Mucosa of gallbladder (tissue), 1 donor: ENCODE data around the gene MEAK7. TPM values are rescaled to one million over a fixed set of nuclear protein-coding genes. Genes with fewer than 3 reads are reported as not detected.

Source experiments
- DNase-seq: peaks from one replicate; pipeline ENCODE4 v3.0.0-alpha.2; 2020; ENCODE audit warnings: low spot score
- total RNA-seq: library from RNA; stranded (reverse); gene quantifications from one replicate; pipeline ENCODE4 v1.2.1, GENCODE V29; 2021
- donor health status: DM: no; HTN: no; CAD: no.

The MEAK7 gene
- total RNA-seq, 1 donor from 2014 or later: 22.5 TPM

DNA sequence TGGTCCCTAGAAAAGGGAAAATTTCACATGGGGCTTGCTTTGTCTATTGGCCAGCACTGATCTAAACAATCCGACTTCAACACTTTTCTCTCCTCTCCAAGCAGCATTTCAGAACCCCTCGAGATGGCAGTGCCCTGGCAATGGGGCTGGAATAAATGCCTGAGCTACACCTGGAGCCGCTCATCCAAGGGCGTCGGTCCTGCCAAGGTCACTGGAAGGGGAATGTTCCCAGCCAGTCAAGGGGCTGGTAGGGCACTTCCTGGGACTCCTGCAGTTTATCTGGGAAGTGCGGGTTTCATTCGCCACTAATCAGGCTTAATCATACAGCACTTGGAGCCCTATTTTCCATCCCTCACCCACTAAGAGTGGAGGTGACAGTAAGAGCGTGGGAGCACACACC, 17.1 kb downstream of the MEAK7 start:
- DNase-seq: no peak

- no peak for DNase-seq
Measured at GRCh38 chr16:84486551-84487235, 17.8 kb downstream of the MEAK7 start.

GRCh38 chr16:84486126-84486525, 18.3 kb downstream of the MEAK7 start:
- no peak for DNase-seq

- DNase-seq: no peak
Measured at GRCh38 chr16:84485255-84486010, 19.0 kb downstream of the MEAK7 start.

- DNase-seq: peak; percentile 62
Measured at GRCh38 chr16:84484579-84485254, 19.7 kb downstream of the MEAK7 start.

DNA sequence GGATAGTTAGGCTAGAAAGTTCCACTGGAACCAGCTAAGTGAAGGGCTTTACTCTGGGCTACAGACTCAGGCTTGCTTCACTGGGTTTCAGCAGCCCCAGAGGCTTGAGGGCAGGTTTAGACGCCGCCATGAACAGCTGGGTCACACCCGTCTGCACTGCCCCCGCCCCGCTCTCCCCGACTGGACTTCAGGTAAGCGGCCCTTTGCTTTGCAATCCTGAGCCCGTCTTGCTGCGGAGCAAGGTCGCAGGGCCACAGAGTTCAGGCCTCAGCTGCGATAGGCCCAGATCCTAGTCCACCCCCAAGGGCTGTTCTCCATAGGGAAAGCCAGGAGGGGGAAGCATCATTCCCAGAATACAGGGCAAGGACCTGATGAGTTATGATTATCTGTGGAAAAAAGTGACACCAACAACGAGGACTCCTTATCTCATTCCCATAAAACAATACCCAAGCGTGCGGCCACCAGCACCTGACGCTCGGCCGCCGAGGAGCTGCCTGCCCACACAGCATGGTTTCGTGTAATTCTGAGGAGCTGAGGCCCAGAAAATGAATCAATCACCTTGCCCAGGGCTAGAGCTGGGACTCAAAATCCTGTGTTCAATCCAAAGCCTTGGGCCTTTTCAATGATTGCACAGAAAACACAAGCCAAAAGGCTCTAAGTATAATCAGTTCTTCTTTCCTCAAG, 20.4 kb downstream of the MEAK7 start:
- no peak for DNase-seq

GRCh38 chr16:84482951-84483881, 21.2 kb downstream of the MEAK7 start:
- no peak for DNase-seq

- DNase-seq: no peak
Measured at GRCh38 chr16:84482001-84482891, 22.2 kb downstream of the MEAK7 start.

- DNase-seq: no peak
Measured at GRCh38 chr16:84481051-84481735, 23.3 kb downstream of the MEAK7 start.

- no peak for DNase-seq
Measured at GRCh38 chr16:84479716-84480450, 24.6 kb downstream of the MEAK7 start.

DNA sequence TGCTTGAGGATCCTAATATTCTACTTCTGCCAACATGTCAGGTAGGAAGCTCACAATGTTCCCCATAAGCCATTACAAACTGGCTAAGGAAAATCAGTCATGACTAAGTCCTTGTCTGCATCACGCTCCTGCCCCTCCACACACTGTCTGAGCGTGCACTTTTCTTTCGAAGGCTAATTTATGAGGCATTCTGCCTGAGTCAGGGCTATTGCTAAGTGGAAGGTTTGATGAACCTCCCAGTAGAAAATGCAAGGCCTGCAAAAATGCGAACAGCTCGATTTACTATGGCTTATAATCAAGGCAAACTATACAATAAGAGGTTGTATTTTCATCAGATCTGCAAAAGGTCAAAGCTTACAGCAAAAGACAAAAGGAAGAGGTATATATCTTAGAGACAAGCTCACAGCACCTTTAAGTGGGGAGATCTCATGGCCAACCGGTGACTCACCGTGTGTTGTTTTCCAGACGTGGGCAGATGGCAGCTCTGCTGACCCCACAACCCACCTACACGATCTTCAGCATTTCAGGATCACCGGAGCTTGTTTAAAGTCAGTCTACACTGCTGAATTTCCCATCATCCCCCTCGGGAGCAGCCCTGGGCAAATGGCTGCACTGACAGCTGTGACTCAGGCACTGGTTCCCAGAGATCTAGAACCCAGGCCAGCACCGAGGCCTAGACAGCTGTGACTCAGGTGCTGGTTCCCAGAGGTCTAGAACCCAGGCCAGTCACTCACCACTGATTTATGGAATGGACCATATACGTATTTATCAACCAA, 26.1 kb downstream of the MEAK7 start:
- DNase-seq: no peak

- DNase-seq: no peak
Measured at GRCh38 chr16:84477661-84478060, 26.8 kb downstream of the MEAK7 start.

DNA sequence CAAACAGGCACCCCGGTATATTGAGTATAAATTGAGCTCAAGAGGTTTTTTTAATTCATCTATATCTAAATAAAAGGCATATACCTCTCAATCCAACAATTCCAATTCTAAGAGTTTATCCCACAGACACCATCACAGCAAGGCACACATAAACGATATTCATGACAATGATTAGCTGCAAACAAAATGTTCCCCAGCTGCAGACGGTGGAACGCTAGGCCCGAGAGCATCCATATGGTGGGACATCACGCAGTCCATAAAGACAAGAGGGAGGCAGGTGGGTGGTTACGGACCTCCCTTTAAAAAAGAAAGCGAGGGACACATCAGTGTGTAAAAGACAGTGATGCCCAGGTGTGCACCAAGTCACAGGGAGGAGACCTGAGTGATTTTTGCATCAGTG, 28.1 kb downstream of the MEAK7 start:
- DNase-seq: no peak

DNA sequence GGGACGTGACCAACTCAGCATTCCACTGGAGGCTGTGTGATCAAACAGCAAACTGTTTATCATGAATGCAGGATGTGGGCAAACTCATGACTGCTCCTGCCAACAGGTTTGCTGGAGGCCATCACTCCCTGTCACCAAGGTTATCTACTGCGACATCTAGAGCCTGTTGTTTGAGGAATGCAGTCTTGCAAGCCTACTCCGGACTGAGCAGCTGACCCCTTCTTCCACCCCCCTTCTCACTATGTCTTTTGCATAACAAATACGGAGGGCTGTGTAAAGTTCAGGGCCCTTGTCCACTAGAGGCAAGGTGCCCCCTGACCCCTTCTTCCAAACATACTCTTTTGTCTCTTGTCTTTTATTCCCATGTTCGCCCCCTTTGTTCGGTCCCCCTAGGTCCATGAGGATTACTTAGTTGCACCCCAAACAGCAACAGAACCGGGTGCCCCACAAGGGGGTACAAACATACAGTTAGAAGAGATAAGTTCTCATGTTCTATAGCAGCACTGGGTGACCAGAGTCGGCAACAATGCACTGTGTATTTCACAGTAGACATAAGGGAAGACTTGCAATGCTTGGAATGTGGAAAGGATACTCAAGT, 28.7 kb downstream of the MEAK7 start:
- no peak for DNase-seq

DNA sequence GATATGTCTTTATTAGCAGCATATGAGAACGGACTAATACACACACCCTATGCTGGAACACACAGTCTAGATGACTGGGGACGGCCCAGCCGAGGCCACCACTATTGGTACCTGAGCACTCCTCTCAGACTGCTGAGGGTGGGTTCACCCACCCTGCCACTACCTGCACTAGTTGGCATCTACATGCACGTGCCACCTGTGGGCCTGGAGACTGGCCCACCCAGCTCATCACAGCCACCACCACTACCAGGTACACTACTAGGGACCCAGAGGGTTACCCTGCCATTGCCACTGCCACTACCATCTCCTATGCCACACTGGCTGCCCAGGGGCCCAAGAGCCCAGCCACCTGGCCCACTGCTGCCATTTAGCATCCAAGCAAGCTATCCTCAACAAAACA, 32.5 kb downstream of the MEAK7 start:
- DNase-seq: no peak

GRCh38 chr16:84471316-84471715, 33.1 kb downstream of the MEAK7 start:
- no peak for DNase-seq

DNA sequence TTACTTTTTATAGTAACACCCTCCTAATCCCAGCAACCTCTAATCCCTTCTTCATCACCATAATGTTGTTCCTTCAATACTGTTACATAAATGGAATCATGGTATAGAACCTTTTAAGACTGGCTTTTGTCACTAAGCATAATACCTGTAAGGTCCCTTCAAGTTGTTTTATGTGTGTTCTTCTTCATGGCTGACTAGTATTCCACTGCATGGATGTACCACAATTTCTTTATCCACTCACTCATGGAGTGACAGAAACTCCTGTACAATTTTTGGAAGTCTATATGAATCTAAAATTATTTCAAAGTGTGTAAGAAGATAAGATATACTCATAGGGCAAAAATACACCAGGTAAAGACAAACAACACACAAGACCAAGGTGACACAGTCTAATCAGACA, 36.8 kb downstream of the MEAK7 start:
- DNase-seq: no peak

GRCh38 chr16:84467256-84467655, 37.2 kb downstream of the MEAK7 start:
- DNase-seq: no peak
